A549 (cell line): ENCODE results near the gene ULK4.

ENCODE experiments used
- GATA3 ChIP-seq: IDR thresholded peaks from 2 replicates; pipeline ENCODE4 v1.6.1; 2012; ENCODE audit warnings: borderline replicate concordance
- KDM1A ChIP-seq: fragments of 200-600 bp; sonication (generic); IDR thresholded peaks from 2 replicates; pipeline ENCODE4 v1.6.1; 2016; ENCODE audit warnings: low read depth, mild to moderate bottlenecking
- NFE2L2 ChIP-seq: fragments of 150-350 bp; conservative IDR thresholded peaks from 2 replicates; pipeline ENCODE4 v1.6.1; 2014; ENCODE audit warnings: low read length
- TF ChIP-seq, protein P1 (sequence below): fragments of >200 bp; sonication (Bioruptor Twin); formaldehyde crosslinking; IDR thresholded peaks from 3 replicates; pipeline ENCODE4 v1.5.1; 2016
- TF ChIP-seq, protein P2 (sequence below): fragments of 250-450 bp; sonication (Bioruptor Pico); IDR thresholded peaks from 2 replicates; pipeline ENCODE4 v1.5.0; 2020; ENCODE audit warnings: low read depth, mild to moderate bottlenecking, moderate library complexity

DNA sequence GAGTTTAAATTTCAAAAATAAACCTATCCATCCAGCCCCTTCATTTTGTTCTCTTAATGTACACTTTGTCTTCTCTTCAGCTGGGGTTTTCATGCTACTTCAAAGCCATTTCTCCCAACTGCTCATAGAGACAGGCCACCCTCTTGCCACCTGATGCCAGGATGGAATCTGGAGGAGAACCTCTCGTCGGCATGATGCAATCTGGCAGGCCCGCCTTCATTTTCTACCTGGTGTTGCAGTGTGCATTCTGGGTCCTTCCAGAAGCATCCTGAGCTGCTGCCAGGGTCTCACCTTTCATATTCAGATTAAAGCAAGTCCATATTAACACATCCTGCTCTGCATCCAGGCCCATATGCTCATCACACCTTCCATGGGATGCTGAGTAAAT is 701.8 kb downstream of the ULK4 start:
- TF ChIP-seq, protein P1, sequence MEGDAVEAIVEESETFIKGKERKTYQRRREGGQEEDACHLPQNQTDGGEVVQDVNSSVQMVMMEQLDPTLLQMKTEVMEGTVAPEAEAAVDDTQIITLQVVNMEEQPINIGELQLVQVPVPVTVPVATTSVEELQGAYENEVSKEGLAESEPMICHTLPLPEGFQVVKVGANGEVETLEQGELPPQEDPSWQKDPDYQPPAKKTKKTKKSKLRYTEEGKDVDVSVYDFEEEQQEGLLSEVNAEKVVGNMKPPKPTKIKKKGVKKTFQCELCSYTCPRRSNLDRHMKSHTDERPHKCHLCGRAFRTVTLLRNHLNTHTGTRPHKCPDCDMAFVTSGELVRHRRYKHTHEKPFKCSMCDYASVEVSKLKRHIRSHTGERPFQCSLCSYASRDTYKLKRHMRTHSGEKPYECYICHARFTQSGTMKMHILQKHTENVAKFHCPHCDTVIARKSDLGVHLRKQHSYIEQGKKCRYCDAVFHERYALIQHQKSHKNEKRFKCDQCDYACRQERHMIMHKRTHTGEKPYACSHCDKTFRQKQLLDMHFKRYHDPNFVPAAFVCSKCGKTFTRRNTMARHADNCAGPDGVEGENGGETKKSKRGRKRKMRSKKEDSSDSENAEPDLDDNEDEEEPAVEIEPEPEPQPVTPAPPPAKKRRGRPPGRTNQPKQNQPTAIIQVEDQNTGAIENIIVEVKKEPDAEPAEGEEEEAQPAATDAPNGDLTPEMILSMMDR = no peak
- no peak for TF ChIP-seq GATA3
- TF ChIP-seq, protein P2, sequence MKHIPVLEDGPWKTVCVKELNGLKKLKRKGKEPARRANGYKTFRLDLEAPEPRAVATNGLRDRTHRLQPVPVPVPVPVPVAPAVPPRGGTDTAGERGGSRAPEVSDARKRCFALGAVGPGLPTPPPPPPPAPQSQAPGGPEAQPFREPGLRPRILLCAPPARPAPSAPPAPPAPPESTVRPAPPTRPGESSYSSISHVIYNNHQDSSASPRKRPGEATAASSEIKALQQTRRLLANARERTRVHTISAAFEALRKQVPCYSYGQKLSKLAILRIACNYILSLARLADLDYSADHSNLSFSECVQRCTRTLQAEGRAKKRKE (CRISPR knock-in tag) = no peak
- TF ChIP-seq NFE2L2 = no peak
- TF ChIP-seq KDM1A = no peak
